Esophagus muscularis mucosa (tissue), 3 donors: Measurements from ENCODE around the gene TBC1D17.

Source experiments
- EP300 ChIP-seq: sonication (generic); formaldehyde crosslinking; IDR thresholded peaks from one replicate; pipeline ENCODE4 v1.6.1; 2017; ENCODE audit warnings: antibody characterized with exemption
- TF ChIP-seq, protein P1 (sequence below), 3 experiments: fragments of 200-600 bp in 2 of 3; fragments of 450-650 bp in 1 of 3; sonication (generic) in 2 of 3; IDR thresholded peaks; one replicate each; pipeline ENCODE4 v1.5.1; 2017 to 2019; ENCODE audit warnings: antibody characterized with exemption in 3 of 3, mild to moderate bottlenecking in 2 of 3, moderate library complexity in 1 of 3

DNA sequence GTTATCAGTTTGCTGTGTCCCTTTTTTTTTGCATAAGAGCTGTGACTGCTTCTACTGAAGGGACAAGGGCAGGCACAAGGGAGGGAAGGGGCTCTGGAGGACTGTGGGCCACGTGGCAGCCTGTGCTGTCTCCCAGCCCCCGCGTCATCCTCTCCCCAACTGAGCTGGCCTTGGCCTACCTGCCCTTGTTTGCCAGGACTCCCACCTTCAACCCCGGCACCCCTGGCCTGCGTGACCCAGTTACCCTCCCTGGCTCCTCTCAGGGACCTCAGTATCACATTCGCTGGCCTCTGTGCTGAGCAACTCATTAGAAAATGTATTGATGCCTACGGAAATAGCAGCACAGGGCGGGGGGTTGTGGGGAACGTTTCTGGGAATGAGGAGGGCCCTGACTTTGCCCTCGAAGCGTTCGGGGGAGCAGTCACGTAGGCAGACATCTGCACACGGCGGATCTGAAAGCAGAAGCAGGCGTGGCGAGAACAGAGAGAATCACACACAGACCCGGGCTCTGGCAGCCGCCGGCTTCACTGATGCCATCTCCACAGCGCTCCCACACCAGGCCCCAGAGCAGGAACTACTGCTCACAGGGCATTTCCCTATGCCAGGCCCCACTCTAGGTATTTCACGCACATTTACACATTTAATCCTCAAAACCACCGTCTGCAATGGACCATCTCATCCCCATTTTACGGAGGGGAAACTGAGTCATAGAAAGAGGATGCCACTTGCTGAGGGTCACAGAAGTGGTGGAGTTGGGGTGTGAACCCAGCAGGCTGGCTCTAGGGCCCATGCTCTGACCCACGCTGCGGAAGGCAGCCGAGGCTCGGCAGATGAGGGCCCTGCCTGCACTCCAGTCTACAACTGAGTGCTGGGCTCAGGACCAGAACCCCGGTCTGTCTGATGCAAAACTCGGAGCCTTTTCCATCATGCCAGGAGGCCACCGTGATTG is 45.8 kb downstream of the TBC1D17 start:
- TF ChIP-seq, protein P1, sequence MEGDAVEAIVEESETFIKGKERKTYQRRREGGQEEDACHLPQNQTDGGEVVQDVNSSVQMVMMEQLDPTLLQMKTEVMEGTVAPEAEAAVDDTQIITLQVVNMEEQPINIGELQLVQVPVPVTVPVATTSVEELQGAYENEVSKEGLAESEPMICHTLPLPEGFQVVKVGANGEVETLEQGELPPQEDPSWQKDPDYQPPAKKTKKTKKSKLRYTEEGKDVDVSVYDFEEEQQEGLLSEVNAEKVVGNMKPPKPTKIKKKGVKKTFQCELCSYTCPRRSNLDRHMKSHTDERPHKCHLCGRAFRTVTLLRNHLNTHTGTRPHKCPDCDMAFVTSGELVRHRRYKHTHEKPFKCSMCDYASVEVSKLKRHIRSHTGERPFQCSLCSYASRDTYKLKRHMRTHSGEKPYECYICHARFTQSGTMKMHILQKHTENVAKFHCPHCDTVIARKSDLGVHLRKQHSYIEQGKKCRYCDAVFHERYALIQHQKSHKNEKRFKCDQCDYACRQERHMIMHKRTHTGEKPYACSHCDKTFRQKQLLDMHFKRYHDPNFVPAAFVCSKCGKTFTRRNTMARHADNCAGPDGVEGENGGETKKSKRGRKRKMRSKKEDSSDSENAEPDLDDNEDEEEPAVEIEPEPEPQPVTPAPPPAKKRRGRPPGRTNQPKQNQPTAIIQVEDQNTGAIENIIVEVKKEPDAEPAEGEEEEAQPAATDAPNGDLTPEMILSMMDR (IDR thresholded peaks at IDR 0.05), result no peak
- TF ChIP-seq EP300, result no peak
